DND-41 (cell line): ENCODE data around the gene MRPS17.

ENCODE experiments used
- ATAC-seq: fragments of 200-7000 bp; cut with Tn5 transposase; 3 replicates; pipeline ENCODE4 v1.9.1; 2021; ENCODE audit warnings: low read depth; ENCODE audit not compliant: insufficient read depth
- DNase-seq: peaks from one replicate; pipeline ENCODE4 v3.0.0-alpha.2; 2020
- H2AFZ ChIP-seq: 2 replicates; pipeline ENCODE4 v1.6.0; 2012; ENCODE audit warnings: low read depth, low read length
- H3K27ac ChIP-seq: 2 replicates; pipeline ENCODE4 v1.5.1; 2012; ENCODE audit warnings: low read length, inconsistent platforms
- H3K27me3 ChIP-seq: fragments of 200-600 bp; sonication (generic); 2 replicates; pipeline ENCODE4 v1.6.0; 2012; ENCODE audit warnings: low read length, mild to moderate bottlenecking, inconsistent platforms; ENCODE audit not compliant: insufficient read depth, poor library complexity
- H3K36me3 ChIP-seq: 2 replicates; pipeline ENCODE4 v1.5.1; 2012; ENCODE audit warnings: low read length, inconsistent platforms; ENCODE audit not compliant: insufficient read depth
- H3K4me1 ChIP-seq: 2 replicates; pipeline ENCODE4 v1.5.1; 2012; ENCODE audit warnings: mild to moderate bottlenecking, low read length; ENCODE audit not compliant: insufficient read depth
- H3K4me2 ChIP-seq: 2 replicates; pipeline ENCODE4 v1.6.0; 2012; ENCODE audit warnings: mild to moderate bottlenecking, moderate library complexity, low read length, inconsistent platforms; ENCODE audit not compliant: insufficient read depth
- H3K4me3 ChIP-seq, 2 experiments: fragments of 200-600 bp in 1 of 2; shearing (Covaris generic) in 1 of 2; 2 replicates each; pipeline ENCODE4 v1.5.1; 2012 to 2016; ENCODE audit warnings: inconsistent platforms in 2 of 2, low read length in 2 of 2, mild to moderate bottlenecking in 2 of 2, low read depth in 1 of 2, moderate library complexity in 1 of 2
- H3K79me2 ChIP-seq: 2 replicates; pipeline ENCODE4 v1.6.0; 2012; ENCODE audit warnings: low read length, inconsistent platforms; ENCODE audit not compliant: insufficient read depth
- H3K9ac ChIP-seq: 2 replicates; pipeline ENCODE4 v1.6.0; 2012; ENCODE audit warnings: low read depth, mild to moderate bottlenecking, inconsistent platforms, low read length, moderate library complexity
- H3K9me3 ChIP-seq: 2 replicates; pipeline ENCODE4 v1.5.1; 2012; ENCODE audit warnings: low read length, moderate library complexity, mild to moderate bottlenecking, inconsistent platforms; ENCODE audit not compliant: insufficient read depth, severe bottlenecking
- H4K20me1 ChIP-seq: 2 replicates; pipeline ENCODE4 v1.6.0; 2012; ENCODE audit warnings: low read length; ENCODE audit not compliant: insufficient read depth
- CTCF ChIP-seq: IDR thresholded peaks from 2 replicates; pipeline ENCODE4 v1.5.1; 2012; ENCODE audit warnings: borderline replicate concordance, low read length, moderate library complexity, mild to moderate bottlenecking; ENCODE audit not compliant: poor library complexity, severe bottlenecking; ENCODE audit errors: extremely low read depth
- EZH2 ChIP-seq: IDR thresholded peaks from 3 replicates; pipeline ENCODE4 v1.6.1; 2012; ENCODE audit warnings: borderline replicate concordance, low read depth, mild to moderate bottlenecking, moderate library complexity, low read length, inconsistent platforms; ENCODE audit not compliant: severe bottlenecking

MRPS17 gene

GRCh38 chr7:55951637-55952351 lies at the start of gene MRPS17:
Gene MRPS17 (plus strand): TSS chr7:55951877. CDS start chr7:55953196, 1,319 bp downstream.
- peak within 1 kb of the TSS; percentile 69 for H3K4me2 ChIP-seq
- peak; percentile 100 for ATAC-seq
- H3K4me3 ChIP-seq: peak within 1 kb of the TSS; percentile 55 to 82
- H3K9me3 ChIP-seq: no peaks in the 10 kb centered on the region
- H3K27me3 ChIP-seq: no peaks in the 10 kb centered on the region
- H3K9ac ChIP-seq: peak within 1 kb of the TSS; percentile 79
- DNase-seq: peak; percentile 91
- peak within 1 kb of the TSS; percentile 95 for H2AFZ ChIP-seq
- peaks cover 5% of the 10 kb centered on the region; the same call in 1 of the 2 replicates for H4K20me1 ChIP-seq
- H3K4me1 ChIP-seq: peaks cover 17% of the 10 kb centered on the region
- TF ChIP-seq EZH2 (no peak), CTCF (no peak)
- H3K79me2 ChIP-seq: peaks cover 30% of the 10 kb centered on the region
- peaks cover 32% of the 10 kb centered on the region for H3K36me3 ChIP-seq
- H3K27ac ChIP-seq: peak within 1 kb of the TSS; percentile 80

DNA sequence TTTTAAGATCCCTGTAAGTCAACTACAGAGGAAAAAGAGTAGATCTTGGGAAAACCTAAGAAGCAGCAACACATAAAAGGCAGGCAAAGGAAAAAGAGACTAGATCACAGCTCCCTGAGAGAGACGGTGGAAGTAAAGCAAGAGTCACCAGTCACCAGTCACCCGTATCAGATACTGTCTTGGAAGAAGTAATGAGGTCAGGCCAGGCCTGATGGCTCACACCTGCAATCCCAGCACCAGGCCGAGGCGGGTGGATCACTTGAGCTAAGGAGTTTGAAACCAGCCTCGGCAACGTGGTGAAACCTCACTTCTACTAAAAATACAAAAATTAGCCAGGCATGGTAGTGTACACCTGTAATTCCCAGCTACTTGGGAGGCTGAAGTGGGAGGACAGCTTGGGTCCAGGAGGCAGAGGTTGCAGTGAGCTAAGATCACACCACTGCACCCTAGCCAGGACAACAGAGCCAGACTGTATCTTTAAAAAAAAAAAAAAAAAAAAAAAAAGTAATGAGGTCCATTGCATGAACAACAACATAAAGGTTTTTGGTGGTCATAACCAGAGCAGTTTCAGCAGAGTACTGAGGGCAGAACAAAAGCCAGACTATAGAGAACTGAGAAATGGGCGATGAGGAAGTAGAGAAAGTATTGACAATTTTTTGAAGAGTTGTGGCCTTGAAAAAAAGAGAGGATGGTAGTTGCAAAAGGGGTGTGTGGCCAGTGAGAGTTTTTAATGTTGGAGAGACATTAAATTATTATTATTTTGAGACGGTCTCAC lies 47.5 kb upstream of the MRPS17 start:
- ATAC-seq (no peak), DNase-seq (no peak)
- Histone ChIP-seq H3K4me3 (no peak overlapping the region), H3K9ac (no peak overlapping the region), H3K79me2 (no peaks in the 10 kb centered on the region), H3K4me1 (no peaks in the 10 kb centered on the region), H3K4me2 (no peak overlapping the region), H3K9me3 (no peaks in the 10 kb centered on the region), H2AFZ (no peak overlapping the region), H3K27me3 (no peaks in the 10 kb centered on the region), H3K27ac (no peak overlapping the region), H4K20me1 (no peaks in the 10 kb centered on the region), H3K36me3 (peaks cover 9% of the 10 kb centered on the region; the same call in 1 of the 2 replicates)
- no peak for TF ChIP-seq EZH2
- TF ChIP-seq CTCF: no peak

- TF ChIP-seq CTCF (no peak), EZH2 (no peak)
- no peak for DNase-seq
- H3K9me3 ChIP-seq: no peaks in the 10 kb centered on the region
- no peak overlapping the region for H3K4me3 ChIP-seq
- no peaks in the 10 kb centered on the region for H3K27me3 ChIP-seq
- no peaks in the 10 kb centered on the region for H3K4me1 ChIP-seq
- no peaks in the 10 kb centered on the region for H3K79me2 ChIP-seq
- peaks cover 11% of the 10 kb centered on the region for H3K36me3 ChIP-seq
- no peak overlapping the region for H2AFZ ChIP-seq
- no peak overlapping the region for H3K4me2 ChIP-seq
- H3K9ac ChIP-seq: no peak overlapping the region
- ATAC-seq: no peak
- no peak overlapping the region for H3K27ac ChIP-seq
- no peaks in the 10 kb centered on the region for H4K20me1 ChIP-seq
Measured at GRCh38 chr7:55912748-55913158, 38.9 kb upstream of the MRPS17 start.
